NCI-H2227 (cell line): Measurements from ENCODE around the gene LCE1E.

Experiments used
- DNase-seq: peaks from one replicate; lab custom pipeline; 2025; ENCODE audit not compliant: unreplicated experiment; lab: John Stamatoyannopoulos, UW

The LCE1E gene, protein sequence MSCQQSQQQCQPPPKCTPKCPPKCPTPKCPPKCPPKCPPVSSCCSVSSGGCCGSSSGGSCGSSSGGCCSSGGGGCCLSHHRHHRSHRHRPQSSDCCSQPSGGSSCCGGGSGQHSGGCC

GRCh38 chr1:152786077-152786476 is at the start of gene LCE1E:
LCE1E (plus strand) TSS chr1:152786257; CDS start chr1:152787300, 1,043 bp downstream.
- no peak for DNase-seq

DNA sequence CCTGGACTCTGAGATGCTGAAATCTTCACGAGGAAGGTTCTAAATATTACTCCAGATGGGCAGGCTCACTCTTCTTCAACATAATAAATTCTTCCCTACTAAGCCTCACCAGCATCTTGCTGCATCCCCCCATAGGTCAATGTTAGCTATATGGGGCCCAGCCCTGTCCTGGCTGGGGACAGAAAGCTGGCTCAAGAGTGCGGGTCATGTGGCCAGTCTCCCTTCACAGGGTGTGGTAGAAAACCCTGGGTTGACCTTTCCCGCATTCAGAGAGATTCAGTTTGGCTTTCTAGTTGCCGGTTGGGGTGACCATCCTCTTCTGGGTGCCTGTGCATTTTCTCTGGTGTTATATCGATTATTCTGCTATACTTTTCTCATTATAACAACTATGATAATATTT is 48.1 kb upstream of the LCE1E start:
- DNase-seq, result no peak

DNA sequence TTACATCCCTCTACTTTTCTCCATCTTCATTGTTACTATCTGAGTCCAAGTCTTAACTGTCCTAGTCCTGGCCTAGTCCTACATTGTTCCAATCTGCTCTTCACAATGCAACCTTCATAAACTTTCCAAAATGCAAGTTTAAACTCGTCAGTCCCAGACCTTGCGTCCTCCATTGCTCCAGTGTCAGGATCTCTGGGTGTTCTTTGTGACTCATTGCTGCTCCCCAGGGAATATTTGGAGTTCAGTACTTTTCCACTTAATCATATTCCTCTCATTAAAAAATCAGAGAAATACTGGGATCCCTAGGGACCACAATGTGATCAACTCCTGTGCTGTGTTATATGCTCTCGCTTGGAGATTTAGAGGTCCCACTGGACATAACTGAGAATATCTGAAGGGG is 46.2 kb upstream of the LCE1E start:
- no peak for DNase-seq

DNA sequence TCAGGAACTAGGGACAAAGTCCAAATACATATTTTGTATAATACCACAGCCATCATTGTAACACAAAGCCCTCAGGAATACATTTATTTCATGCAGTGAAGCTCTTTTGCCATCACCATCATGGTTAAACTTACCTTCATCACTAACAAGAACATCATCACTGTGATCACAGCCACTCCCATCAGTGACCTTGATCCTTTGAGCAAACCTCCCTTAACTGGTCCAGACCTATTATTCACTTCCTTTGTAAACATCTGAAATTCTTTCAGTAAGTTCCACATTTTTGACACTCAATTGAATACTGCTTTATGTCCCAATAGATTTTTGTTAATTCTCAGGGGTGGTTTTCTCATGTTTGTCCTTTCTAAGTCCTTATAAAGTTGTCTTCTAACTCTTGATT is 44.4 kb upstream of the LCE1E start:
- no peak for DNase-seq

DNA sequence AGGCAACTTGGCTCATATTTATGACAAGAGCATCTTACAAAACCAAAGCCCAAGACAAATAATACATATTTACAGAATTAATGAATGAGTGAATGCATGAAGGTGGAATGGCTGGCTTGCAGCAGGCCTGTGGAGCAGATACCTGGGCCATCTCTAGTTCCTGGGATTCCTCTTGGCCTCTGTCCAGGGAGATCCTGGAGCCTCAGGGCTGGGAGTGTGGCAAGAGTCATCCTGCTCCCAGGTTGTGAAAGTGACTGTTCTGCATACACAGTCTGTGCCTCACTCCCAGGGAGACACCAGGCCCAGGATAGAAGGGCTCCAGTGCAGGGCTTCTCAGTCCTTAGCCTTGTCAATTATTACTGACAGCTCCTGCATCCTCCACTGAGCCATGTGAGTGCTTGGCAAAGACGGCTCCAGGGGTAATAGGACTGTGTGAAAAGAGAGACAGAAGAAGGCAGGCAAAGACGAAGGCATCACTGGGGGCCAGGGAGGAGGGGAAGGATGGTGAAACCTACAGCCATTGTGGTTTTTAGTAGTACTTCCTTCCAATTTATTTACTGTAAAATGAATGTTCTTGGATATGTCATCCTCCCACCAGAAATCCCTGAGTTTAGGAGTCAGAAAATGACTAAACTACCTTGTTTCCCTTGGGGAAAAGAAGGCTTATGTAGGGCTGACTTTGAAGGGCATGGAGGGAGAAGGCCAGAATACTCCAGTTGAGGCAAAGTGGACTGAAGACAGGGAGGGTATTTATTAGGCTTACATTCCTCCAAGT is 42.5 kb upstream of the LCE1E start:
- DNase-seq, result no peak

DNA sequence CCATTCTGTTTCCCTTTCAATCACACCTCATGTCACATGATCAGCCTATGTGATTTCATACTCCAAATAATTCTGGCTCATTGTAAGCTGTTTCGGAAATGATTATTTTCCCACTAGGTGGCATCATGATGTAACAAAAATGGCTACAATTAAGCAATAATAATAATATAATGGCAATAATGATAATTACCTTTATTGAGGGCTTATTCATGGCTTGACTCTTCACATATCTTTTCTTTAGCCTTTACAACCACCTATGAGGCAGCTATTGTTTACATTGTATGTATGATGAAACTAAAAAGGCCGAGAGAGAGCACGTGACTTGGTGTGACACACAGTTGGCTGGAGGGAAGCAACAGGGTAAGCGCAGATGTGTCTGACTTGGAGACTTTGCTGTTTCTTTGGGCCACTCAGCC is 40.8 kb upstream of the LCE1E start:
- DNase-seq, result no peak

- DNase-seq, result no peak
These were observed 40.2 kb upstream of the LCE1E start for GRCh38 chr1:152745765-152746444.

DNA sequence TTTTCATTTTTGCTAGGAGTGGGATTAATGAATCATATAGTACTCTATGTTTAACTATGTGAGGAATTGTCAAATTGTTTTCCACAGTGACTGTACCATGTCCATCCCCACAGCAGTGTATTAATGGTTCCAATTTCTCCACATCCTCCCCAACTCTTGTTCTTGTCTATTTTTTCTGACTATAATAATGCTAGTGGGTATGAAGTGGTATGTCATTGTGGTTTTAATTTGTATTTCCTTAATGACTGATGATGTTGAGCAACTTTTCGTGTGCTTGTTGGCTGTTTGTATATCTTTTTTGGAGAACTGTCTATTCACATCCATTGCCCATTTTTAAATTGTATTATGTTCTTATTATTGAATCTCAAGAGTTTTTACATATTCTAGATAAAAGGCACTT is 38.2 kb upstream of the LCE1E start:
- no peak for DNase-seq

GRCh38 chr1:152752225-152752624 is 33.8 kb upstream of the LCE1E start:
- DNase-seq, result no peak

DNA sequence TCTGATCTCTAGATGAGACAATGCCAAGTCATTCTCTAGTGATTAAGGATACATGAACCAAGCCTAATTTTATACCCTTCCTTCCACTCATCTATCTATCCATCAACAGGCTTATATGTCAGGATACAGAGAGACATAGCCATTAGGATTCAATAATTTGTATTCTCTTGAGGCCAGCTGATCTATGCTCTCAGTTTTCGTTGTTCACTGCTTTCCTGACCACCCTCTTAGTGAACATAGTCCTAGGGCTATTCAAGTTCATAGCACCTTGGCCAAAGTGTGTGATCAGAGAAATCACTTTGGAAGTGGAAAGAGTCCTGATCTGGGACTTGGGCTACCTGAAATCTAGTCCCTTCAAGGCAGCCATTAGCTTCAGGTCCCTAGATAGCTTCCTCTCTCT is 32.5 kb upstream of the LCE1E start:
- DNase-seq, result no peak

GRCh38 chr1:152756872-152757271 is 29.2 kb upstream of the LCE1E start:
- DNase-seq, result no peak

DNA sequence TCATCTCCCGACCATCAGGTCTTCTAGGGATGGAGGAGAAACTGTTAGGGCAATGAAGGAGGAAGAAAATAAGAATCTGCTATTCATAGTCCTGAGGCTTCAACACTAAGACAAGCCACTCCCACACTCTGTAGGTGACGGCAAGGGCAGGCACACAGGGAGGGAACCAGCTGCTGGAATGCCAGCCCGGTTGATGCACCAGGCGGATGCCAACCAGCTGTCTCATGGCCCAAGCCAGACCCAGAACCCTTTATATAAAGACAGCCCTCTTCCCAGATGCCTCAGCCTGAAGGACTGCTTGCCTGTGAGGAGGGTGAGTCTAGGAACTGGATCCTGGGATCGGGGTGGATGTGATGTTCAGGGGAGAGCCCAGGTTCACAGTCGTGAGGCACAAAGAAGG is 28.3 kb upstream of the LCE1E start, which contains the start of gene KPRP:
Gene KPRP, plus strand, starts transcription at position 279 of the 400 bp plus-strand sequence. CDS start 1,564 bp downstream, outside the sequence.
- DNase-seq, result no peak

DNA sequence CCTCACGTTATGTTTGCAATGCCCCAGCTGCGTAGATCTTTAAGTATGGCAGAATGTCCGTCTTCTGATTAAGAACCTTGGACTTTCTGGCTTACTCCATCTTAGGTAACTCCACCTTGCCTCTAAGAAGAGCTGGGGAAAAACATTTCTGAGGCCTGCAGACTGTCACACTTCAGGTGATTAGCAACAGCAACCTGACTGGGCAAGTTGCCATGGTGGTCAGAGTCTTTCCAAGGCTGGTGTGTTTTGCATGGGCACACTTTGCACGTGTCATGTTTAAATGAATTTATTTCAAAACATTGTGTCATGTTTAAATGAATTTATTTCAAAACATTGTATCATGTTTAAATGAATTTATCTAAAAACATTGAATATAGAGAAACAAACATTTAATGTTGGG is 27.4 kb upstream of the LCE1E start:
- no peak for DNase-seq

DNA sequence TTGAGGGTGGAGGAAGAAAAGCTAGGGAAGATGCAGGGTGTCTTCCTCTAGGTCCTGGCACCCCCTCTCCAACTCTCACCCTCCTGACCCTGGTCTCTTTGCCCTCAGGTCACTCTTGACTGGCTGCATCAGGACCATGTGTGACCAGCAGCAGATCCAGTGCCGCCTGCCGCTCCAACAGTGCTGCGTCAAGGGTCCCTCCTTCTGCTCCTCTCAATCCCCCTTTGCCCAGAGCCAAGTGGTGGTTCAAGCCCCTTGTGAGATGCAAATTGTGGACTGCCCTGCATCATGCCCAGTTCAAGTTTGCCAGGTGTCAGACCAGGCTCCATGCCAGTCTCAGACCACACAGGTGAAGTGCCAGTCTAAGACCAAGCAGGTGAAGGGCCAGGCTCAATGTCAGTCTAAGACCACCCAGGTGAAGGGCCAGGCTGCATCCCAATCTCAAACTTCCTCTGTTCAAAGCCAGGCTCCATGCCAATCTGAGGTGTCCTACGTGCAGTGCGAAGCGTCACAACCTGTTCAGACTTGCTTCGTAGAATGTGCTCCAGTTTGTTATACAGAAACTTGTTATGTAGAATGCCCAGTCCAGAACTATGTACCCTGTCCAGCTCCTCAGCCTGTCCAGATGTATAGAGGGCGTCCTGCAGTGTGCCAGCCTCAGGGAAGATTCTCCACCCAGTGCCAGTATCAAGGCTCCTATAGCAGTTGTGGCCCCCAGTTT is 26.4 kb upstream of the LCE1E start:
- DNase-seq, result no peak

DNA sequence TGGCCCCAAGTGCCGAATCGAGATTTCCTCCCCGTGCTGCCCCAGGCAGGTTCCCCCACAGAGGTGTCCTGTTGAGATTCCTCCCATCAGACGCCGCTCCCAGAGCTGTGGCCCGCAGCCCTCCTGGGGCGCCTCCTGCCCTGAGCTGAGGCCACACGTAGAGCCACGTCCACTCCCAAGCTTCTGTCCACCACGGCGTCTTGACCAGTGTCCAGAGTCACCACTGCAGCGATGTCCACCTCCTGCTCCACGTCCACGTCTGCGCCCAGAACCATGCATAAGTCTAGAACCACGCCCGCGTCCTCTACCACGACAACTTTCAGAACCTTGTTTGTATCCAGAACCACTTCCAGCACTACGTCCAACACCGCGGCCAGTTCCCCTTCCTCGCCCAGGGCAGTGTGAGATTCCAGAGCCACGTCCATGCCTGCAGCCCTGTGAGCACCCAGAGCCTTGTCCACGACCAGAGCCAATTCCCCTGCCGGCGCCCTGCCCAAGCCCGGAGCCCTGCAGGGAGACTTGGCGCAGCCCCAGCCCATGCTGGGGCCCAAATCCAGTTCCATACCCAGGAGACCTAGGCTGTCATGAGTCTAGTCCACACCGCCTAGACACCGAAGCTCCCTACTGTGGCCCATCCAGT is 25.4 kb upstream of the LCE1E start:
- DNase-seq, result no peak

DNA sequence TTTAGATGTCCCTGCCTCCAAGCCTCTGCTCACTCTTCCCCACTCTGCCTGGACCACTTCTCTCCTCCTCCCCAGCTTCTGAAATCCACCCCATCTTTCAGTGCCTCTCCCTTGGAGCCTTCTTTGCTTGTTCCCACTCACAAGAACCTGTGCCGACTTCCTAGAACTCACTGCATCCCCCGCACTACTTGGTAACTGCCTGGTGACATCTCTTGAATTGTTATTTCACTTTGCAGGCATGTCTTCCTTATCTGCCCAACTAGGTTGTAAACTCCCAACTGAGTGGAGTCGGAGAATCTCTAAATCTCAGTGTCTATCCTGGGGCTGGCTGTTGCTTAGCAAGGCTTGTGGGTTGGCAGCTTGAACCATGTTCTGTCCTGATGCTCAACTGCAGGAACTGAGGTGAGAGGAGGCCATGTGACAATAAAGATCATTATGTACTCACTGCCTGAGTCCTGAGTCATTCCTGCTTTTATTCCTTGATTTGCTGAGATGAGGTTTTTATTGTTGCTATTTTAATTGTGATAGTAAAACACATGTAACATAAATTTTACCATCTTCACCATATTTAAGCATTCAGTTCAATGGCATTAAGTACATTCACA is 24.3 kb upstream of the LCE1E start:
- no peak for DNase-seq

- no peak for DNase-seq
These were observed 17.1 kb upstream of the LCE1E start for GRCh38 chr1:152768847-152769533.

- DNase-seq, result no peak
These were observed 15.6 kb upstream of the LCE1E start for GRCh38 chr1:152770411-152770810.

DNA sequence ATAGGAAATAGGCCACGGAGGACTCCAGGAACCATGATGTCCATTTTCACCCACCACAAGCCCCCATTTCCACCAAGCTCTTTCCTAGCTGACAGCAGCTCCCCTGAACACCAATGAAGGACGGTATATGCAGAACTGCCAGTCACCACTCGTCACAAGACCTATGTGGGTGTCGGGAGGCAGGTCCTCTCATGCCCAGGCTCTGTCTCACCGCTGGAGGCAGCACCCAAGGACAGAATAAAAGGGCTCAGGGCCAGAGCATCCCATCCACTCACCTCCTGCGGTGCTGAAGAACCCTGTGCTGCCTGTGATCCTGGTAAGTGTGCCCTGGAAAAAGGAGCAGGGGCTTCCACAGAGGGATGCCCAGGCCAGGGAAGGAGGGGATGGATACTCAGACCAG is 11.2 kb upstream of the LCE1E start, which contains the start of gene LCE1F:
Gene LCE1F, plus strand, starts transcription at position 266 of the 400 bp plus-strand sequence. CDS start 1,232 bp downstream, outside the sequence.
- DNase-seq, result no peak

GRCh38 chr1:152776361-152776760 is 9.7 kb upstream of the LCE1E start:
- DNase-seq, result no peak
